Neural cell (in vitro differentiated cells): ENCODE data around the gene DHRS4L2. TPM values are rescaled to one million over a fixed set of nuclear protein-coding genes. Genes with fewer than 3 reads are reported as not detected.
"Not testable (repeated sequence)": the region's sequence is repeated elsewhere in the genome, so short reads cannot be mapped to it uniquely, and the experiment has no call there.

Experiments
- H2AFZ ChIP-seq: fragments of 200-600, 300-800 bp; sonication (generic), shearing (Covaris generic); 2 replicates; pipeline ENCODE4 v1.6.0; 2014; ENCODE audit warnings: low read depth, mild to moderate bottlenecking, antibody characterized with exemption, low read length, moderate library complexity
- H3F3A ChIP-seq: fragments of 200-600 bp; shearing (Covaris generic); 2 replicates; pipeline ENCODE4 v1.6.1; 2016; ENCODE audit warnings: mild to moderate bottlenecking, moderate library complexity, mixed read lengths, antibody characterized with exemption, low read length; ENCODE audit not compliant: insufficient read depth, poor library complexity, severe bottlenecking
- H3K27ac ChIP-seq: fragments of 200-600, 300-800 bp; sonication (generic), shearing (Covaris generic); 2 replicates; pipeline ENCODE4 v1.5.1; 2014; ENCODE audit warnings: mild to moderate bottlenecking, low read length, moderate library complexity
- H3K27me3 ChIP-seq: fragments of 300-800, 200-600 bp; sonication (generic), shearing (Covaris generic); 2 replicates; pipeline ENCODE4 v1.6.0; 2014; ENCODE audit warnings: mild to moderate bottlenecking, low read depth, low read length, moderate library complexity; ENCODE audit not compliant: insufficient read depth
- H3K36me3 ChIP-seq: fragments of 300-800, 200-600 bp; sonication (generic), shearing (Covaris generic); 2 replicates; pipeline ENCODE4 v1.5.1; 2014; ENCODE audit warnings: mild to moderate bottlenecking, antibody characterized with exemption, low read length, moderate library complexity; ENCODE audit not compliant: insufficient read depth
- H3K4me2 ChIP-seq: fragments of 300-800, 200-600 bp; sonication (generic), shearing (Covaris generic); 2 replicates; pipeline ENCODE4 v1.6.0; 2014; ENCODE audit warnings: mild to moderate bottlenecking, low read length
- H3K4me3 ChIP-seq: fragments of 300-800, 200-600 bp; sonication (generic), shearing (Covaris generic); 2 replicates; pipeline ENCODE4 v1.5.1; 2014; ENCODE audit warnings: mild to moderate bottlenecking, low read length, moderate library complexity
- H3K79me2 ChIP-seq: fragments of 200-600 bp; shearing (Covaris generic); replicated peaks from 2 replicates; pipeline ENCODE4 v1.6.0; 2014; ENCODE audit warnings: mild to moderate bottlenecking, low read length, moderate library complexity; ENCODE audit not compliant: insufficient read depth
- H3K9ac ChIP-seq: fragments of 300-800, 200-600 bp; sonication (generic), shearing (Covaris generic); 2 replicates; pipeline ENCODE4 v1.6.1; 2016; ENCODE audit warnings: mild to moderate bottlenecking, low read length, mixed read lengths
- H3K9me2 ChIP-seq: fragments of 200-600 bp; shearing (Covaris generic); 2 replicates; pipeline ENCODE4 v1.6.1; 2016; ENCODE audit warnings: mild to moderate bottlenecking, low read length, mixed read lengths; ENCODE audit not compliant: insufficient read depth
- H3K9me3 ChIP-seq: fragments of 200-600, 300-800 bp; sonication (generic), shearing (Covaris generic); 2 replicates; pipeline ENCODE4 v1.6.1; 2016; ENCODE audit warnings: mild to moderate bottlenecking, mixed run types, low read length, moderate library complexity, mixed read lengths
- H4K20me1 ChIP-seq: fragments of 200-600 bp; shearing (Covaris generic); 2 replicates; pipeline ENCODE4 v1.6.1; 2016; ENCODE audit warnings: mild to moderate bottlenecking, mixed run types; ENCODE audit not compliant: insufficient read depth
- CTCF ChIP-seq: fragments of 450-650 bp; IDR thresholded peaks from 2 replicates; pipeline ENCODE4 v1.5.1; 2014; ENCODE audit warnings: antibody characterized with exemption, mild to moderate bottlenecking, moderate library complexity; ENCODE audit not compliant: poor library complexity, severe bottlenecking
- EP300 ChIP-seq: fragments of 450-650 bp; conservative IDR thresholded peaks from 2 replicates; pipeline ENCODE4 v1.6.1; 2014; ENCODE audit warnings: antibody characterized with exemption, mild to moderate bottlenecking, moderate library complexity; ENCODE audit not compliant: poor library complexity, severe bottlenecking
- EZH2 ChIP-seq: fragments of 200-600, 300-800 bp; shearing (Covaris generic), sonication (generic); IDR thresholded peaks from 2 replicates; pipeline ENCODE4 v1.6.1; 2014; ENCODE audit warnings: antibody characterized with exemption, low read length, borderline replicate concordance, mild to moderate bottlenecking; ENCODE audit not compliant: insufficient read depth, poor library complexity, severe bottlenecking
- MXI1 ChIP-seq: fragments of 450-650 bp; conservative IDR thresholded peaks from 2 replicates; pipeline ENCODE4 v1.6.1; 2014; ENCODE audit warnings: antibody characterized with exemption, mild to moderate bottlenecking; ENCODE audit not compliant: poor library complexity, severe bottlenecking
- POLR2AphosphoS5 ChIP-seq: IDR thresholded peaks from 2 replicates; pipeline ENCODE4 v1.6.1; 2012
- RAD21 ChIP-seq: fragments of 450-650 bp; conservative IDR thresholded peaks from 2 replicates; pipeline ENCODE4 v1.6.1; 2014; ENCODE audit warnings: antibody characterized with exemption, mild to moderate bottlenecking, moderate library complexity
- REST ChIP-seq: IDR thresholded peaks from 2 replicates; pipeline ENCODE4 v1.6.1; 2012; ENCODE audit warnings: borderline replicate concordance
- SMC3 ChIP-seq: fragments of 450-650 bp; conservative IDR thresholded peaks from 2 replicates; pipeline ENCODE4 v1.6.1; 2014; ENCODE audit warnings: antibody characterized with exemption, mild to moderate bottlenecking, moderate library complexity; ENCODE audit not compliant: poor library complexity
- TAF1 ChIP-seq: IDR thresholded peaks from 2 replicates; pipeline ENCODE4 v1.6.1; 2012; ENCODE audit warnings: low read depth
- polyA minus RNA-seq: library from RNA; depleted of rRNA, polyadenylated mRNA; stranded (reverse); fragments of >200 nt; gene quantifications from 2 replicates; pipeline ENCODE4 v1.2.3, GENCODE V29; 2014
- polyA plus RNA-seq: library from polyadenylated mRNA; depleted of rRNA; stranded (reverse); fragments of >200 nt; gene quantifications from 2 replicates; pipeline ENCODE4 v1.2.3, GENCODE V29; 2014

DHRS4L2 gene
- polyA plus RNA-seq, result 1.9 and 3.0 TPM in 2 replicates
- 0.69 TPM in 1 of 2 replicates, not detected in the other for polyA minus RNA-seq

- H3K4me2 ChIP-seq, H3K36me3 ChIP-seq, H3K9me3 ChIP-seq, H3K79me2 ChIP-seq, H3K4me3 ChIP-seq, H3K27ac ChIP-seq, H3F3A ChIP-seq, H3K27me3 ChIP-seq, H2AFZ ChIP-seq, H3K9me2 ChIP-seq, H4K20me1 ChIP-seq, H3K9ac ChIP-seq: not testable (repeated sequence)
Observed at GRCh38 chr14:23988607-23989363, at the start of gene DHRS4L2. TSS of gene DHRS4L2 (plus strand) at chr14:23988929. CDS start at chr14:23988948, 19 bp downstream.

GRCh38 chr14:23939607-23940326 is 49.0 kb upstream of the DHRS4L2 start:
- Histone ChIP-seq H3K9me3 (peaks cover 3% of the 10 kb centered on the region), H2AFZ (no peak overlapping the region), H3K27me3 (no peaks in the 10 kb centered on the region), H3F3A (no peaks in the 10 kb centered on the region), H3K27ac (no peak overlapping the region), H4K20me1 (no peaks in the 10 kb centered on the region), H3K79me2 (no peaks in the 10 kb centered on the region), H3K9me2 (no peaks in the 10 kb centered on the region), H3K4me3 (no peak overlapping the region), H3K4me2 (no peak overlapping the region), H3K9ac (no peak overlapping the region), H3K36me3 (no peaks in the 10 kb centered on the region)
- TF ChIP-seq SMC3 (no peak), EP300 (no peak), MXI1 (no peak), TAF1 (no peak), POLR2AphosphoS5 (no peak), EZH2 (no peak), CTCF (no peak), RAD21 (no peak), REST (no peak)
